Superior temporal gyrus (tissue), 1 donor: ENCODE data around the gene DPYSL5.

Source experiments
- DNase-seq: peaks from one replicate; pipeline ENCODE4 v3.0.0-alpha.2; 2016; ENCODE audit errors: extremely low spot score

The DPYSL5 gene

DNA sequence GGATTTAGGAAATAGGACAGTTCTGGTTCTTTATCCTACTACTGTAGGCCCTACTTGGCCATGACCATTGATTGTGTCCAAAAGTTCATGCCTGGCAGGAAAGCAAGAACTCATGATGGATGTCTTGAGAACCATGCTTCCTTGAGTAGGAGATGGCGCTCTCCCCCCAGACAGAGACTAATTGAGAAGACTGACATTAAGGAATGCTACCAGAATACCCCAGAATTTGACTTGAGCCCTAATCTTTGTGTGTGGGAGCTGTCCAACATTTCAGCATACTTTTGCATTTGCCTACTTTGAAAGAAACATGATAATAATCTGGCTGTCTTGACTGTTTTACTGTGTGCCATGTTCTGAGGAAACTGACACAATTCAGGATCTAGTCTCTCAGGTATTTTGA, 145.8 kb downstream of the DPYSL5 start:
- DNase-seq = no peak

DNA sequence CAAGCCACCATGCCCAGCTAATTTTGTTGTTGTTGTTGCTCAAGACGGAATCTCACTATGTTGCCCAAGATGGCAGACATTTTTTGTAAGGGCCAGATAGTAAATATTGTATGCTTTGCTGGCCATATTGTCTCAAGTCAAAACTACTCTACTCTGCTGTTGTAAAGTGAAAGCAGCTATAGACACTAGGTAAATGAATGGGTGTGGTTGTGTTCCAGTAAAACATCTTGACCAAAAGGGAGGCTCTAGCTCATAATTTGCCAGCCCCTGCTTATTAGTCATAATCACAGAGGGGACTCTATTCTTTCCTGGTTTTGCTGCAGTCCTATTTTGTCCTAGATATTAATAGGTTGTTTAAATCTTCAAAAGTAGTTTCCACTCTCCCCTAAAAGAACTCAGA, 147.1 kb downstream of the DPYSL5 start:
- no peak for DNase-seq

DNA sequence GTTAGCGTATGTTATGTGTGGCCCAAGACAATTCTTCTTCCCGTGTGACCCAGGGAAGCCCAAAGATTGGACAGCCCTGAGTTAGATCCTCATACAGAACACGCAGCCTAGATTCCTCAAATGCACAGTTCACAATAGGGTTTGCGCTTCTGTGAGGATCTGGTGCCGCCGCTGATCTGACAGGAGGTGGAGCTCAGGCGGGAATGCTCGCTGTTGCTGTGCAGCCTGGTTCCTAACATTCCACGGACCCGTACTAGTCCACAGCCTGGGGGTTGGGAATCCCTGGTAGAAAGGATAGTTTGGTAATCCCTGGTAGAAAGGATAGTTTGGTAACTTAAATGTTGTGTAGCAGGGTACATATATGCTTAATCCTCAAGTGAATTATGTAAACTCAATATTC, 149.5 kb downstream of the DPYSL5 start:
- DNase-seq = no peak

- DNase-seq = no peak
Measured at GRCh38 chr2:26998323-26998722, 150.4 kb downstream of the DPYSL5 start.
